OCI-LY7 (cell line): ENCODE results near the gene NEO1. TPM values are rescaled to one million over a fixed set of nuclear protein-coding genes. Genes with fewer than 3 reads are reported as not detected.

ENCODE experiments used
- BruUV-seq: library from RNA; stranded (reverse); fragments of 400-500 nt; replicated peaks from 2 replicates; lab custom pipeline; 2021; lab: Mats Ljungman, UMichigan
- CTCF ChIA-PET: fragments of 300-600 bp; sonication (Branson Sonifier 250); formaldehyde crosslinking; loops from one replicate; lab custom pipeline; 2022; ENCODE audit warnings: antibody characterized with exemption; ENCODE audit not compliant: unreplicated experiment; lab: Charles Lee
- POLR2A ChIA-PET: fragments of 300-600 bp; sonication (Branson Sonifier 250); formaldehyde crosslinking; loops from one replicate; lab custom pipeline; 2022; ENCODE audit warnings: antibody characterized with exemption; lab: Charles Lee
- DNase-seq: peaks from one replicate; pipeline ENCODE4 v3.0.0-alpha.2; 2015; ENCODE audit warnings: low spot score
- H2AFZ ChIP-seq: fragments of 200-600 bp; sonication (generic), shearing (Covaris generic); 2 replicates; pipeline ENCODE4 v1.6.1; 2014; ENCODE audit warnings: mild to moderate bottlenecking, antibody characterized with exemption, low read length, moderate library complexity
- H3K27ac ChIP-seq: fragments of 200-600 bp; sonication (generic); 2 replicates; pipeline ENCODE4 v1.5.1; 2014; ENCODE audit warnings: mixed run types, low read depth, mild to moderate bottlenecking, moderate library complexity, low read length, inconsistent platforms; ENCODE audit not compliant: poor library complexity, severe bottlenecking
- H3K36me3 ChIP-seq: fragments of 200-600 bp; sonication (generic); 2 replicates; pipeline ENCODE4 v1.6.1; 2014; ENCODE audit warnings: mild to moderate bottlenecking, antibody characterized with exemption, low read length, moderate library complexity, mixed read lengths; ENCODE audit not compliant: insufficient read depth
- H3K4me1 ChIP-seq: fragments of 200-600 bp; sonication (generic); 2 replicates; pipeline ENCODE4 v1.5.1; 2014; ENCODE audit warnings: mild to moderate bottlenecking, low read length; ENCODE audit not compliant: insufficient read depth, poor library complexity, severe bottlenecking
- H3K4me2 ChIP-seq: fragments of 200-600 bp; sonication (generic); 2 replicates; pipeline ENCODE4 v1.6.1; 2014; ENCODE audit warnings: mild to moderate bottlenecking, low read length
- H3K4me3 ChIP-seq: fragments of 200-600 bp; sonication (generic); 2 replicates; pipeline ENCODE4 v1.5.1; 2014; ENCODE audit warnings: mild to moderate bottlenecking, low read depth, low read length; ENCODE audit not compliant: poor library complexity, severe bottlenecking
- H3K79me2 ChIP-seq: fragments of 200-600 bp; sonication (generic); 2 replicates; pipeline ENCODE4 v1.6.1; 2016; ENCODE audit warnings: low read depth, mild to moderate bottlenecking, low read length, moderate library complexity, mixed read lengths; ENCODE audit not compliant: insufficient read depth
- H3K9me2 ChIP-seq: fragments of 200-600 bp; sonication (generic); 2 replicates; pipeline ENCODE4 v1.6.1; 2016; ENCODE audit warnings: mild to moderate bottlenecking, low read length, mixed read lengths; ENCODE audit not compliant: insufficient read depth
- H3K9me3 ChIP-seq: fragments of 200-600 bp; sonication (generic); 2 replicates; pipeline ENCODE4 v1.6.1; 2014; ENCODE audit warnings: mild to moderate bottlenecking, mixed run types, low read length, mixed read lengths
- H4K20me1 ChIP-seq: fragments of 200-600 bp; sonication (generic); 2 replicates; pipeline ENCODE4 v1.6.1; 2014; ENCODE audit warnings: mild to moderate bottlenecking, antibody characterized with exemption, low read length, moderate library complexity, mixed read lengths; ENCODE audit not compliant: insufficient read depth
- CTCF ChIP-seq: fragments of 200-600 bp; sonication (generic); conservative IDR thresholded peaks from 2 replicates; pipeline ENCODE4 v1.5.1; 2014; ENCODE audit warnings: mild to moderate bottlenecking, antibody characterized with exemption, low read length, moderate library complexity, mixed read lengths
- EZH2phosphoT487 ChIP-seq: fragments of 200-600 bp; sonication (generic); IDR thresholded peaks from 2 replicates; pipeline ENCODE4 v1.6.1; 2018; ENCODE audit warnings: low read depth, borderline replicate concordance, mild to moderate bottlenecking, mixed run types, antibody characterized with exemption, low read length, moderate library complexity, mixed read lengths
- intact Hi-C: fragments of 100-400 bp; cut with micrococcal nuclease; formaldehyde crosslinking; loops from one replicate; pipeline ENCODE4 v1.10.0; 2022; ENCODE audit not compliant: unreplicated experiment
- total RNA-seq, 2 experiments: library from RNA; depleted of rRNA in 1 of 2; stranded (reverse); fragments of >200 nt in 1 of 2; shearing (Covaris generic) in 1 of 2; gene quantifications; 2 replicates each; pipeline ENCODE4 v1.2.3, GENCODE V29; 2014 to 2022

The NEO1 gene
- total RNA-seq, 2 experiments from 2014 or later: 3.0 TPM

GRCh38 chr15:73318463-73319351 lies 266.4 kb downstream of the NEO1 start:
- Histone ChIP-seq H3K36me3 (no peaks in the 10 kb centered on the region), H3K9me3 (no peaks in the 10 kb centered on the region), H3K9me2 (no peaks in the 10 kb centered on the region), H3K79me2 (no peaks in the 10 kb centered on the region), H4K20me1 (no peaks in the 10 kb centered on the region), H2AFZ (no peak overlapping the region), H3K4me1 (no peaks in the 10 kb centered on the region), H3K4me2 (no peak overlapping the region), H3K4me3 (no peak overlapping the region), H3K27ac (no peak overlapping the region)
- CTCF ChIA-PET: no interaction called here
- intact Hi-C loops: no loop called here
- no TSS peak for BruUV-seq
- POLR2A ChIA-PET: interaction anchor here (0.7 kb wide), 1 partner anchor 174 kb away, joined by 5 read pairs; no protein-coding TSS in a partner anchor
- DNase-seq: peak; percentile 21
- TF ChIP-seq EZH2phosphoT487 (no peak), CTCF (no peak)

GRCh38 chr15:73319460-73320245 lies 267.4 kb downstream of the NEO1 start:
- intact Hi-C loops: no loop called here
- BruUV-seq: no TSS peak
- Histone ChIP-seq H2AFZ (no peak overlapping the region), H3K4me1 (no peaks in the 10 kb centered on the region), H3K36me3 (no peaks in the 10 kb centered on the region), H3K79me2 (no peaks in the 10 kb centered on the region), H3K4me2 (no peak overlapping the region), H4K20me1 (no peaks in the 10 kb centered on the region), H3K9me3 (no peaks in the 10 kb centered on the region), H3K9me2 (no peaks in the 10 kb centered on the region), H3K27ac (no peak overlapping the region), H3K4me3 (no peak overlapping the region)
- POLR2A ChIA-PET: interaction anchor here (0.7 kb wide), 1 partner anchor 175 kb away, joined by 5 read pairs; no protein-coding TSS in a partner anchor
- TF ChIP-seq EZH2phosphoT487 (no peak), CTCF (no peak)
- CTCF ChIA-PET: no interaction called here
- DNase-seq: no peak
